H9 (cell line): ENCODE results near the gene OVAAL. TPM values are rescaled to one million over a fixed set of nuclear protein-coding genes. Genes with fewer than 3 reads are reported as not detected.

Source experiments
- DNase-seq: peaks from one replicate; pipeline ENCODE4 v3.0.0-alpha.2; 2017
- H2AFZ ChIP-seq: one replicate; pipeline ENCODE4 v1.6.1; 2013; ENCODE audit warnings: mild to moderate bottlenecking, low read length, control low read depth, moderate library complexity
- H2AK5ac ChIP-seq: 2 replicates; pipeline ENCODE4 v1.6.1; 2013; ENCODE audit warnings: low read length, control low read depth, mixed read lengths; ENCODE audit not compliant: insufficient read length
- H2BK120ac ChIP-seq: one replicate; pipeline ENCODE4 v1.6.1; 2013; ENCODE audit warnings: low read depth, mild to moderate bottlenecking, low read length, control low read depth, inconsistent platforms; ENCODE audit not compliant: poor library complexity, severe bottlenecking
- H2BK12ac ChIP-seq: 2 replicates; pipeline ENCODE4 v1.6.1; 2013; ENCODE audit warnings: low read length, control low read depth, mixed read lengths, low read depth; ENCODE audit not compliant: insufficient read length
- H2BK15ac ChIP-seq: 2 replicates; pipeline ENCODE4 v1.6.1; 2013; ENCODE audit warnings: low read depth, low read length, control low read depth
- H2BK20ac ChIP-seq: one replicate; pipeline ENCODE4 v1.6.1; 2013; ENCODE audit warnings: low read depth, mild to moderate bottlenecking, low read length, control low read depth, inconsistent platforms; ENCODE audit not compliant: poor library complexity, severe bottlenecking
- H2BK5ac ChIP-seq: 2 replicates; pipeline ENCODE4 v1.6.1; 2013; ENCODE audit warnings: low read length, control low read depth, mixed read lengths; ENCODE audit not compliant: insufficient read length
- H3K14ac ChIP-seq: 2 replicates; pipeline ENCODE4 v1.6.1; 2013; ENCODE audit warnings: low read length, control low read depth; ENCODE audit not compliant: insufficient read depth
- H3K18ac ChIP-seq: 2 replicates; pipeline ENCODE4 v1.6.1; 2013; ENCODE audit warnings: low read depth, mild to moderate bottlenecking, mixed read lengths, low read length, control low read depth; ENCODE audit not compliant: insufficient read length
- H3K23ac ChIP-seq: 2 replicates; pipeline ENCODE4 v1.6.1; 2013; ENCODE audit warnings: low read length, control low read depth, mixed read lengths, low read depth; ENCODE audit not compliant: insufficient read length
- H3K23me2 ChIP-seq: 2 replicates; pipeline ENCODE4 v1.6.1; 2013; ENCODE audit warnings: low read depth, mild to moderate bottlenecking, mixed read lengths, low read length, control low read depth; ENCODE audit not compliant: insufficient read length, poor library complexity, severe bottlenecking
- H3K27ac ChIP-seq: 2 replicates; pipeline ENCODE4 v1.5.1; 2013; ENCODE audit warnings: low read length, control low read depth, mixed read lengths, low read depth; ENCODE audit not compliant: insufficient read length
- H3K27me3 ChIP-seq: 2 replicates; pipeline ENCODE4 v1.6.1; 2013; ENCODE audit warnings: low read length, control low read depth, inconsistent platforms; ENCODE audit not compliant: insufficient read depth
- H3K4ac ChIP-seq: 2 replicates; pipeline ENCODE4 v1.6.1; 2013; ENCODE audit warnings: low read depth, mild to moderate bottlenecking, control low read depth, inconsistent platforms, low read length, moderate library complexity
- H3K4me1 ChIP-seq: 2 replicates; pipeline ENCODE4 v1.6.1; 2013; ENCODE audit warnings: low read length, control low read depth, inconsistent platforms; ENCODE audit not compliant: insufficient read depth
- H3K4me2 ChIP-seq: 2 replicates; pipeline ENCODE4 v1.6.1; 2013; ENCODE audit warnings: low read length, control low read depth, mixed read lengths; ENCODE audit not compliant: insufficient read length, insufficient read depth
- H3K56ac ChIP-seq: 2 replicates; pipeline ENCODE4 v1.6.1; 2013; ENCODE audit warnings: low read depth, mild to moderate bottlenecking, mixed read lengths, low read length, control low read depth; ENCODE audit not compliant: insufficient read length
- H3K79me1 ChIP-seq: 2 replicates; pipeline ENCODE4 v1.6.1; 2013; ENCODE audit warnings: low read depth, mild to moderate bottlenecking, moderate library complexity, low read length, control low read depth, inconsistent platforms; ENCODE audit not compliant: insufficient read depth, poor library complexity, severe bottlenecking
- H3K79me2 ChIP-seq: 2 replicates; pipeline ENCODE4 v1.6.1; 2013; ENCODE audit warnings: low read length, control low read depth, inconsistent platforms; ENCODE audit not compliant: insufficient read depth
- H3K9ac ChIP-seq: 2 replicates; pipeline ENCODE4 v1.6.1; 2013; ENCODE audit warnings: low read length, control low read depth, mixed read lengths; ENCODE audit not compliant: insufficient read length; ENCODE audit errors: extremely low read depth
- H3K9me3 ChIP-seq: one replicate; pipeline ENCODE4 v1.6.1; 2013; ENCODE audit warnings: low read depth, low read length, inconsistent platforms; ENCODE audit not compliant: control insufficient read depth
- H3T11ph ChIP-seq: one replicate; pipeline ENCODE4 v1.6.1; 2013; ENCODE audit warnings: mild to moderate bottlenecking, low read length, control low read depth, inconsistent platforms
- H4K20me1 ChIP-seq: one replicate; pipeline ENCODE4 v1.6.1; 2013; ENCODE audit not compliant: control insufficient read depth, insufficient read length, insufficient read depth
- H4K5ac ChIP-seq: 2 replicates; pipeline ENCODE4 v1.6.1; 2013; ENCODE audit warnings: low read depth, mild to moderate bottlenecking, mixed read lengths, low read length, control low read depth; ENCODE audit not compliant: insufficient read length
- H4K8ac ChIP-seq: replicated peaks from 2 replicates; pipeline ENCODE4 v1.6.1; 2013; ENCODE audit warnings: low read length, control low read depth, mixed read lengths, low read depth; ENCODE audit not compliant: insufficient read length
- H4K91ac ChIP-seq: 2 replicates; pipeline ENCODE4 v1.6.1; 2013; ENCODE audit warnings: low read depth, mild to moderate bottlenecking, moderate library complexity, mixed read lengths, low read length, control low read depth; ENCODE audit not compliant: insufficient read length
- H3K27ac Mint-ChIP-seq, 3 experiments: 2 replicates in 2 of 3; 3 replicates in 1 of 3; pipeline ENCODE4 v1.8.0; 2020 to 2021; ENCODE audit warnings: mixed read lengths in 3 of 3, mild to moderate bottlenecking in 1 of 3, moderate library complexity in 1 of 3
- H3K27me3 Mint-ChIP-seq: 2 replicates; pipeline ENCODE4 v1.8.0; 2021; ENCODE audit warnings: low read depth, mild to moderate bottlenecking, moderate library complexity, mixed read lengths
- H3K36me3 Mint-ChIP-seq, 3 experiments: 2 replicates in 2 of 3; 3 replicates in 1 of 3; pipeline ENCODE4 v1.8.0; 2020 to 2021; ENCODE audit warnings: low read depth in 3 of 3, mixed read lengths in 3 of 3; ENCODE audit not compliant: insufficient read depth in 1 of 3
- H3K4me1 Mint-ChIP-seq, 2 experiments: 2 replicates each; pipeline ENCODE4 v1.8.0; 2020; ENCODE audit warnings: mixed read lengths in 2 of 2
- H3K4me3 Mint-ChIP-seq, 2 experiments: 2 replicates in 1 of 2; 3 replicates in 1 of 2; pipeline ENCODE4 v1.8.0; 2020 to 2021; ENCODE audit warnings: mild to moderate bottlenecking in 2 of 2, mixed read lengths in 2 of 2, moderate library complexity in 1 of 2
- H3K9me3 Mint-ChIP-seq, 2 experiments: 2 replicates in 1 of 2; 3 replicates in 1 of 2; pipeline ENCODE4 v1.8.0; 2020; ENCODE audit warnings: mild to moderate bottlenecking in 2 of 2, mixed read lengths in 2 of 2, moderate library complexity in 1 of 2
- CTCF ChIP-seq: fragments of 200-600 bp; sonication (generic); conservative IDR thresholded peaks from 3 replicates; pipeline ENCODE4 v1.8.0; 2021; ENCODE audit warnings: antibody characterized with exemption, mild to moderate bottlenecking
- WGBS: extraction: QIAGEN DNeasy Blood & Tissue Kit; methylation state at CpG from one replicate; pipeline ENCODE4 v1.1.7; 2013; ENCODE audit warnings: missing lambda C conversion rate, low lambda C conversion rate, mixed read lengths; ENCODE audit not compliant: insufficient read length; ENCODE audit errors: extremely low coverage; 5-methylcytosine and 5-hydroxymethylcytosine counted together
- total RNA-seq: library from RNA; stranded (reverse); gene quantifications from 2 replicates; pipeline ENCODE4 v1.2.1, GENCODE V29; 2021

OVAAL gene
- total RNA-seq, 1 experiment from 2014 or later = not detected

GRCh38 chr1:180524160-180524914 lies 34.4 kb upstream of the OVAAL start:
- Histone ChIP-seq H3K14ac (no peak overlapping the region), H4K20me1 (no peaks in the 10 kb centered on the region), H3K4me2 (no peak overlapping the region), H3K9me3 (no peaks in the 10 kb centered on the region), H3K56ac (no peak overlapping the region), H3K4ac (no peak overlapping the region), H2BK20ac (no peak overlapping the region), H2BK15ac (no peak overlapping the region), H2AK5ac (no peak overlapping the region), H4K8ac (no peak overlapping the region), H2BK12ac (no peak overlapping the region), H3K23me2 (no peaks in the 10 kb centered on the region), H3K4me1 (peaks cover 2% of the 10 kb centered on the region; the same call in 1 of the 2 replicates), H2BK5ac (no peak overlapping the region), H3K79me2 (no peaks in the 10 kb centered on the region), H3K27ac (no peak overlapping the region), H3K23ac (no peak overlapping the region), H3K18ac (no peak overlapping the region), H4K91ac (no peak overlapping the region), H3K79me1 (no peaks in the 10 kb centered on the region), H3T11ph (no peak overlapping the region), H2AFZ (no peak overlapping the region), H4K5ac (no peak overlapping the region), H2BK120ac (no peak overlapping the region), H3K27me3 (no peaks in the 10 kb centered on the region), H3K9ac (no peak overlapping the region)
- H3K27ac Mint-ChIP-seq = peak overlapping the region in 1 of 3 experiments; percentile 13; a peak in 1 of 7 replicates
- no peaks in the 10 kb centered on the region for H3K9me3 Mint-ChIP-seq
- H3K4me1 Mint-ChIP-seq = peaks cover 19 to 35% of the 10 kb centered on the region in 2 experiments
- TF ChIP-seq CTCF = no peak
- no peak for DNase-seq
- no peaks in the 10 kb centered on the region for H3K36me3 Mint-ChIP-seq
- H3K4me3 Mint-ChIP-seq = no peak overlapping the region
- no peaks in the 10 kb centered on the region for H3K27me3 Mint-ChIP-seq
- WGBS = no CpG with 5 or more reads among the region's 7 CpGs
